GM10847 (cell line): Measurements from ENCODE around the gene SEL1L3.

Experiments
- POLR2A ChIP-seq: IDR thresholded peaks from 2 replicates; pipeline ENCODE4 v1.6.1; 2011; ENCODE audit not compliant: insufficient read length; ENCODE audit errors: extremely low read depth

SEL1L3 gene

DNA sequence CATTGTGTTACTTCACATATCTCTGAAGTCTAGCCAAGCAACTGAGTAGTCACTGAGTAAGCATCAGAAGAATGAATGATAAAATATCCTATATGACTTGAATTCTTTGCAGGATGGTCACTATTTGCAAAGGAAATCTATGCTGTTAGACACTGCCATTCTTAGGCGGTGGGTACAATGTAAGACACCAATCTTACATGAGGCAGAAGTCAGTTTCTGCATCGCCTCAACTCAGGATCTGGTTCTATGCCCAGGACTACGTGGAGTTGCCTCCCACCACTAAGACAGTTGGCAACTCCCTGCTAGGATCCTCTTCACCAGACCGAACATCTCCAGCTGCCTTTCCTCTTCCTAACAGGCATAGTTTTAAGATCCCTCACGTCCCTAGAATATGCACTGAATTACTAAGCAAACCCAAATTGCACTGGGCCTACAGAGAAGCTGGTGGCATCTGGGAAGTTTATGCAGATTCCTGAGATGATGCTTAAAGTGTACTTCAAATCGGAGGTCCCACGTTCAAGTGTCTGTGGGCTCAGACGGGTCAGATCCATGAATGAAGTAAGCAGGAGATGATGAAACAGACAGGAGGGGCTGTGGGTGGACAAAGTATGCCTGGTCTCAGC lies 45.6 kb downstream of the SEL1L3 start:
- TF ChIP-seq POLR2A: no peak

DNA sequence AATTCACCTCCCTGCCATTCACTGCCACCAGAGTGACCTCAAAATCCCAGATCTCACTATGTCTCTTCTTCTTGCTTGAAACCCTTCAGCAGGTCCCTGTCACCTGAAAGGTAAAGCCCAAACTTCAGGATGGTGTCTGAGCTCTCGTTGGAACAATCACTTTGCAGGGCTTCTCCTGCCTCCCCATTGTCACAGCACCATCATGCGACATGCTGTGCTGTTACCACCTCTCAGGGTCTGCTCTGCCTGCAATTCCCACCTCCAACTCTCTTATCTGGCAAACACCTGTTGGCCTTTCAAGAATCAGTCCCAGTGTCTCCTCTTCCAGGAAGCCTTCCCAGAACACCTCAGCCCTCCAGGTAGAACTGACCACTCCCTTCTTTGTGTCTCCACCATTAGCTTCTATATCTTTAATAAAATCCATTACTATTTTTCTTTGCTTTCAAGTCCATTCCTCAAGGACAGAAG lies 46.2 kb downstream of the SEL1L3 start:
- no peak for TF ChIP-seq POLR2A

DNA sequence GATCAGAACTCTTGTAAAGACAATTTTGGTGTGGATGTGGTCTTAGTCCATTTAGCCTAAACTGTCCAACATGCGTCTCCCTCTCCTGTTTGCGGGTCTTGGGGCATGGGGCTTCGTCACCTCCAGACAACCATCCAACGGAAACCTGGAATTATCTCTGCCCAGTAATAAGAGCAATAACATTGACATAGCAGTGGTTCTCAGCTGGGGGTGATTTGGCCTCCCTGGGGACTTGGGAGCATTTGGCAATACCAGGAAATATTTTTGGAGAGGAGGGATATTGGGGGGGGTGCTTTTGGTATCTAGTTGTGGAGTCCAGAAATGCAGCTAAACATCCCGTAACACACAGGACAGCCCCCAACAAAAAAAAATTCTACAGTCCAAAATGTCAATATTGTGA lies 47.2 kb downstream of the SEL1L3 start:
- no peak for TF ChIP-seq POLR2A

DNA sequence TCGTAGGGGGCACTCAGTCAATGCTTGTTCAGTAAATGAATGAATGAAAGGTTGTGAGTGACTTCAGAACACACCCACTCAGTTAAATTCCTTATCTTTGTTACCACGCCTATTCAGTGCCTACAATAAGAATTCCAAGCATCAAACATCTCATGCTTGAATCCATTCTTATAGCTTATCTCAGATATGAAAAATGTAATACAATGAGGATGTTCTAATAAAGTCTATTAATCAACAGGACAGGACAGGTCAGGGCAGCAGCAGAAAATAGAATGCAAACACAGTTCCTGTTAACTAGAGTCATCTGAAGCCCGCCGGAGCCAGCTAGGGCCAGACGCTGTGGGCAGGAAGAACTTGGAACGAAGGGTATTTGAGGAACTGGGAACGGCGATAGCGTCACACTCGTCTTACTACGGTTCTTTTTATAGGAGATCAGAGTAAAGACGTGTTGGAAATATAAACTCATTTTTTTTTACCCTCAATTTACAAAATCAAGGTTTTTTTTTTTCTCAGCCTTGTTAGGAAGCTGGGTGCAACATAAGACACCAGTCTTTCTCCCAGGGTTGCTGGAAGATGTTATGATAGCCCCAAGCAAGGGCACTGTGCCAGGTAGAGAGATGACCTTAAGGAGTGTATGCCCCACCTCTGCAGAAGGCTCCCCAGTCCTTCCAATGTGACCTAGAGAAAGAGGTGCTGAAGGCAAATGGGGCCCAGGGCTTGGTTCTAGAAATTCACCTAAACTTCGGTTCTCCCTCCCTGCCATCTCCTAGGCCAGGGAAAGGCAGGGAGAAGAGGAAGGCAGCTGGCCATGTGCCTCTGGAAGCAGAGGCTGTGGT lies 48.3 kb downstream of the SEL1L3 start:
- TF ChIP-seq POLR2A: no peak

DNA sequence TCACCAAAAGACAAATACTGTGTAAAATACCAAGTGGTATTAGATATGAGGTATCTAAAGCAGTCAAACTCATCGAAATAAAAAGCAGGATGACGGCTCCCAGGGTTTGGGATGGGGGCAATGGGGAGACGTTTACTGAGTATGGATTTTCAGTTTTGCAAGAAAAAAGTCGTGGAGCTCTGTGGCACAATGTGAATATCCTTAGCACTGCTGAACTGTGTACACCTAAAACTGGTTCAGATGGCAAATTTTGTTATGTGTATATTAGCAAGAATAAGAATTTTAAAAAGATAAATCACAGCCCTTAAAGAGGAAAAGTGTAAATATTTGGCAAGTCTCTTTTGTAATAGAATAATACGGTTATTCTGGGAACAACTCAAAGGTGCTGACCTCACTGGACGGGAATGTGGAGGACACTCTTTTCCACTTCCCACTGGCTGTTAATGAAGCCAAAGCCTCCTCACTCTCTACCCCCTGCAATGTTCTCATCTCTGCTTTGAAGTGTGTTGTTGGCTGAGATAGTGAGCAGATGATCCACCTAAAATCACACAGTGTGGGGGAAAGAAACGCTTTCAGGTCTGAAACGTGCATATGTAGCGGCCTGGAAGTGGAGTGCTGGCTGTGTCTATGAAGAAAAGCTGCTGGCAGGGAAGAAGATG lies 49.2 kb downstream of the SEL1L3 start:
- no peak for TF ChIP-seq POLR2A

DNA sequence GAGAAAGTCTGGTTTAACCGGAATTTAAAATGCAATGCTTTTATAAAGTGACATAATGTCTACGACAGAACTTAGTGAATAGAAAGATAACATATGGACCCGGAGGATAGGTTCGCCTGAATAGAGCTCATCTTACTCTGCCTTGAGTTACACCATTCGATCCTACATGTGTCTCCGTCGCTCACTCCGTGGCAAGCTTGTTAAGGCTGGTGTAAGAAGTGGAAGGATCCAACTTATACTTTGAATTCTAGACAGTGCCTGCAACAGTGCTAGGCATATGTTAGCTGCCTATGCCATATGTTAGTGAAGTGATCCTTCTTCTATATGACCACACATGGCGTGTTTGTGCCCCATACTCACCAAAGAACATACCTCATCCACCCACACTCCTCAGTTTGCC lies 50.9 kb downstream of the SEL1L3 start:
- no peak for TF ChIP-seq POLR2A

DNA sequence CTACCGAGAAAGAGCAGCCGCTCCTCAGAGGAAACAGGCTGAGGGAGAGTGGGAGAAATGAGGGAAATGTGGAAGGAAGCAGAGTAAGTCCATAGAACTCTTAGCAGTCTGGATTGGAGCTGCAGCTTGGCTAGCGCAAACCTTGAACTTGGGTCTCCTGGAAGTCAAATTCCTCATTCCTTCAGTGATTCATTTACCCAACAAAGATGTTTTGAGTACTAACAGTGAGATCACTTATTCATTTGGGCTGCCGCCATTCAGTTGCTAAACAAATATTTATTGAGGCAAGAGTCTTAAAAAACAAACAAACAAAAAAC lies 51.5 kb downstream of the SEL1L3 start:
- no peak for TF ChIP-seq POLR2A

DNA sequence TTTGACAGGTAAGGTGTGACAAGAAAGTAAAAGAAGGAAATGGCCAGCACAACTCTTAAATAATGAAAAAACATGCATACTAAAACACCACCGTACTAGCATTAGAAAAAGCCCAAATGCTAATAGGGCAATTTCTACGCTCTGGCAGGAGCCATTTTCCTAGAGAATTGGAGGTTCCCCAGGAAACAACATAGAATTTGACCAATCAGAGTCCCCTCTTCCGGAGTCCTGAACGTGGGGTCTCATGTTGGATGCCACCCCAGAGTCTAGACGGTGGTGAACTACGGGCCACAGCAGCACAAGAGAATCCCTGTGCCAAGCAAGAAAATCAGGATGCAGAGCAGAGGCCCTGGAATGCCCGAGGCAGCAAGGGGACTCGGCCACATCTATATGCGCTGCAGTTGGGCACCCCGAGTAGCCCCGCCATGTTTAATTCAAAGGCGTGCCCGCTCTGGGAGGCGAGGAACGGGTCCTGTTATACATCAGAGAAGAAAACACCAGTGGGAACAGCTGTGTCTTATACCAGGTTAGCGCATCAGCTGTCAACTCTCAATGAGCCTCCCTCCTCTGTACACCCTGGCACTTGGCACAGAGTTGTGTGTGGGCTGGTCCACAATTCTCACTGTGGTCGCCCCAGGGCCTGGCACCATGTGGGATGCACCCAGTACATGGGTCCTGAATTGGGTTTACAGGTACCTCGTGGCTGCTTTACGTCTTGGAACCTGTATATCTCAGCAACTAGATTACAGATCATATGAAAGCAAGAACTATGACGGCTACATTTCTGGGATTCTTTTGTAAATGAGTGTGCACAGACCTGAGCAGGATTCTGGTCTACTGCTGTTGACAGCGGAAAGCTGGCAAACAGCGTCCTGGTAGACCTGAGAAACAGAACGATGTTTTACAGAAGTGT lies 52.1 kb downstream of the SEL1L3 start:
- no peak for TF ChIP-seq POLR2A

DNA sequence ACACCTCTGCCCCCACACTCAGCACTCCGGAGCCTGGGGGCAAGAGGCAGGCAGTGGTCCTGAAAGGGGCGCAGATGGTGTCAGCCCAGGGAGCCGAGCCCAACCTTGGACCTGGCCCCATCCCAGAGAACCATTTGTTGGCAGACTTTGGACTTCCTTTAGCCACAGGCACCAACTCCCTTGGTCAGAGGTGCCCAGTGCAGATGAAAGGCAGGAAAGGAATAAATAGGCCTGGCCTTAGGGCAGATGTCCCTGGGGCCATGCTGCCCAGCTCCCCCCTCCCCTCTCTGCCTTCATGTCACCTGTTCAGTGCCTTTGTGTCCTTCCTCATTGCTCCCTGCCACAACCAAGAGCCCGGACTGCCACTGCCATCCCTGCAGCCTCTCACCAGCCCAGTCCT lies 52.8 kb downstream of the SEL1L3 start:
- no peak for TF ChIP-seq POLR2A

DNA sequence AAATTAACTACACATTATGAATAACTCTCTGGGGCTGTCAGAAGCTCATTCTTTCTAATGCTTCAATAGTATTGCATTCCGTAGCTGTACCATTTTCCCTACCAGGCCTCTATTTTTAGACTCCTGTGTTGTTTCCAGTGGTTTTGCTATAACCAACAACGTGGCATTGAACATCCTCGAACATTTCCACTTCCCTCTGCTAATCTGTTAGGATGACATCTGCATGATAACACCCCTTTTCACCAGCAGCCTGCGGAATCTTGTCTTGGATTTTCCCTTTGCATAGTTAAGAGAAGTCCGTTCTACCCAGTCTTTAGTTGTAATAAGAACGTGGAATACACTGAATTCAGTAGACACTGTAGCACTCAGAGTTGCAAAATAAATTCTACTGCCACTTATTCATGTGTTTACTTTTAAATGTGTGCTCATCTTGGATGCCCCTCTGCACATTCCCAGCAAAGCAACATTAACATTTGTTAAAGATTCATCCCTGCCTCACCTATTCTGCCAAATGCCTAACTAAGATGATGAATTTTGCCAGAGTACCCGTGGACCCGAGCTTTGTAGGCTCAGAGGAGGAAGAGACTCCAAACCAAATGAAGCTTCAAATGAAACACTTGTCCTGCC lies 55.6 kb downstream of the SEL1L3 start:
- TF ChIP-seq POLR2A: no peak

DNA sequence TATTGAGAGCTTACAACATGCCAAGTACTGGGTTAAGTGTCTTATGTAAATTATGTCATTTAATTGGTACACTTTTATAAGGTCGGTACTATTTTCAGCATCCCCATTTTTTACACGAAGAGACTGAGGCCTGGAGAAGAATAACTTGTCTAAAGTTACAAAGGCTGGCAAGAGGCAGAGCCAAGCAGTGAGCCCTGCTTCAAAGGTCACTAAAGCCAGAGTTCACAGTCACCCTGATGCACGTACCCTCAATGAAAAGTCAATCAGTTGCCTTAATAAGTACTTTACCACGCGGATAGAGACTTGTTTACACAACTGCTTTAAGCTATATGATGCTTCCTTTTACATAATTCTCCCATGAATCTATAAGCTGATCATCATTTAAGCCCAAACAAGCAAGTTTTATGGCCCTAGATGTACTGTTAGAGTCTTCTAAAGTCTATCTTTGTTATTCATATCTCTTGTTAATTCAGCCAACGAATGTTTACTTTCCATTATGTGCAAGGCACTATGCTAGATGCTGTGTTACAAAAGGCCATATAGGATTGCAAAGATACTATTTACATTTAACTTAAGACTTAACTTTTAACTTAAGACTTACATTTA lies 57.4 kb downstream of the SEL1L3 start:
- no peak for TF ChIP-seq POLR2A

DNA sequence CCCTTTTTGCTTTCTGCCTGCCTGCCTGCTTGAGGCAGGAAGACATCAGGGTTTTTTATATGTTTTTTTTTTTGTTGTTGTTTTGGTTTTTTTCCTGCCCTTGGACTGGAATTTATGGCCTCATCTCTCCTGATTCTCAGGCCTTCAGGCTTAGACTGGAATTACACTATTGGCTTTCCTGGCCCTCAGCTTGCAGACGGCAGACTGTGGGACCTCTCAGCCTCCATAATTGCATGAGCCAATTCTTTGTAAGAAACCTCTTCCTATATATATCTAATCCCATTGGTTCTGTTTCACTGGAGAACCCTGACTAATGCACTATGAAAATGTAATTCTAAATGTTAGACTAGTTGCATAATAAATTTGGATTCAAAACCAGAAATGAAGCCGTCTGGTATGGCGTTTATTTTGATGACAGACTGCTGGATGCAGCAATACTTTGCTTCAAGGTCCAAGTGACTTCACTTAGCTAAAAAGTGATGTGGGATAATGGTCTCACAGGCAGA lies 59.0 kb downstream of the SEL1L3 start:
- no peak for TF ChIP-seq POLR2A

DNA sequence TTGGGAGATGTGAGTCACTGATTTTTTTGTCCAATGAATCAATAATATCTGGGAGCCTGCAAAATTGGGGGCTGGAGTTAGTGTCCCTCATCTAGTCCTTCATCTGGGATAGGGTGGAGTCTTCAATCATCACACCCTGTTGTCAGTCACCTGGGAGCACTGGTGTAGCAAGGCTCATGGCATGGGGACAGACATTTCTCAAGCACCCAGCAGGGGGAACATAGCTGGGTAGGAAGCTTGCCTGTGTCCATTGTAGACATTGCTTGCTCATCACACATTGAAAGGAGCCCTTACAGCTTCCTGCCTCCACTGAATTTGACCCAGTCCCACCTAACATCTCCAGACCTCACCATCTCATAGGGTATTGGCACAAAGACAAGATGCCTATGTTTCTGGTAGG lies 61.2 kb downstream of the SEL1L3 start:
- no peak for TF ChIP-seq POLR2A

DNA sequence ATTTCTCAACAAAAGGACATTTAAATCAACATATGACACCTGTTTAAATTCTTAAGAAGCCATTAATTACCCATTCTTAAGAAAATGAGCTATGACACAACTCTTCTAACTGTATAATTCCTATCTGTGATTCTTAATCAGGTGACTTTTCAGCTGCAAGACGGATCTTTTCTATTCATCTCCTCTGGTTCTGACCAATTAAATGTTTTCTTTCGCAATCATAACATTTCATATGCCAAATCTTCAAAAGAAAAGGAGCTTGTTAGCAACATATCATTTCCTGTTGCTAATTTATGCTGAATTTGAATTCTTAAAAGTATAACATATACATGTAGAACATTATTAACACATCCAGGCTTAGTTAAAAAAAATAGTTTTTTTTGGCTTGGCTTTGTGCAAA lies 62.5 kb downstream of the SEL1L3 start:
- no peak for TF ChIP-seq POLR2A

DNA sequence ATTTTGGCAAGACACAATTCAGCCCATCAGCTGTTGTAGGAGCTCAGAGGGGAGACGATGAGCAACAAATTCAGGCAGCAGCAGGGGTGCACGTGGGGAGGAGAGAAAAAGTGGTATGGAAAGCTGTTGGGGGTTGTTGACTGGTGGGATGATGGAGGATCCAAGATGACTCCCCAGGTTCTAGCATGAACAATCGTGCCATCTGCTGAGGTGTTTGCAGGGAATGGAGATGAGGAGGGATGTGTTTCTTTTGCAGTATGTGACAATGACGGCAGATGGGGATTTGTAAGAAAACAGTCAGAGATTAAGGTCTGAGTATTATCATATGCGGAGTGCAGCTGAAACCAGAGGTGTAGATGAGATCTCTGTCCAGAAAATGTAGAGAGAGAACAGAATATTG lies 63.3 kb downstream of the SEL1L3 start:
- TF ChIP-seq POLR2A: no peak

DNA sequence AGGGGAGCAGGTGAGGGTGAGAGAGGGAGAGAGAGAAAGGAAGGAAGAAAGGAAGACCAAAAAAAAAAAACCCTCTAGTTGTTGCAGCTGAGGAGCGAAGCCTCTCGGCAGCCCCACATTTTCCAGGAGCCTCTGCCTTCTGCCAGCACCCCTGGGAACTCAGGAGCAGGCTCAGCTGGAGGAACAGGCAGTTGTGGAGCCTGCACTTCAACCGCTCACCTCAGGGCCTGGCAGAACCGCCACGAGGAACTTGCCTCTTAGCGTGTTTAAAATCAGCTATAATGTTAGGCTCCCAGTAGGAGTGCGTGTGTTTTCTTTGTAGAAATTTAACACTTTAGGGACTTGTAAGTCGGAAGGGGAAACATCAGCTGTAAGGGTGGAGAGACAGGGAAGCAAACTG lies 65.7 kb downstream of the SEL1L3 start:
- TF ChIP-seq POLR2A: no peak
